HepG2 (cell line): ENCODE results near the gene DYNC1LI1. TPM values are rescaled to one million over a fixed set of nuclear protein-coding genes. Genes with fewer than 3 reads are reported as not detected.

Experiments used
- ATAC-seq: fragments of 200-7000 bp; cut with Tn5 transposase; 3 replicates; pipeline ENCODE4 v1.9.1; 2020; ENCODE audit warnings: mild to moderate bottlenecking, moderate library complexity
- BruUV-seq: library from RNA; stranded (reverse); fragments of 400-500 nt; replicated peaks from 2 replicates; lab custom pipeline; 2021; lab: Mats Ljungman, UMichigan
- CTCF ChIA-PET: fragments of 300-600 bp; formaldehyde crosslinking; extraction: SDS; loops from one replicate; lab custom pipeline; 2021; ENCODE audit warnings: low total read pairs, inconsistent platforms, low intra/inter-chr PET ratio; lab: Yijun Ruan, JAX
- POLR2A ChIA-PET: fragments of 350-600 bp; sonication (Branson Sonifier 250); formaldehyde crosslinking; loops from one replicate; lab custom pipeline; 2020; ENCODE audit warnings: antibody characterized with exemption, inconsistent platforms; lab: Yijun Ruan, JAX
- DNase-seq: peaks from one replicate; pipeline ENCODE4 v3.0.0-alpha.2; 2015; ENCODE audit warnings: low spot score
- FAIRE-seq: peaks from 3 replicates; lab custom pipeline; 2011; peaks lifted over from hg19 to GRCh38; lab: Jason Lieb, UNC
- H2AFZ ChIP-seq: one replicate; pipeline ENCODE4 v1.6.1; 2011; ENCODE audit warnings: low read length, inconsistent platforms
- H3K27ac ChIP-seq: fragments of 300-600 bp; 3 replicates; pipeline ENCODE4 v1.8.0; 2011; ENCODE audit warnings: mixed run types, mild to moderate bottlenecking, mixed read lengths, low read length, inconsistent platforms; ENCODE audit not compliant: insufficient read depth; ENCODE audit errors: extremely low read length
- H3K27me3 ChIP-seq, 2 experiments: fragments of 200-600 bp in 1 of 2; 2 replicates in 1 of 2; 3 replicates in 1 of 2; pipeline versions ENCODE4 v1.6.0 to v1.8.0; 2011; ENCODE audit warnings: low read length in 2 of 2, mild to moderate bottlenecking in 2 of 2, moderate library complexity in 2 of 2, inconsistent platforms in 1 of 2; ENCODE audit not compliant: insufficient read depth in 2 of 2, control insufficient read depth in 1 of 2
- H3K36me3 ChIP-seq, 2 experiments: fragments of 200-600 bp in 1 of 2; replicated peaks in 1 of 2; 2 replicates in 1 of 2; 3 replicates in 1 of 2; pipeline versions ENCODE4 v1.5.1 to v1.8.0; 2011; ENCODE audit warnings: low read length in 2 of 2, inconsistent platforms in 1 of 2; ENCODE audit not compliant: insufficient read depth in 2 of 2, control insufficient read depth in 1 of 2
- H3K4me1 ChIP-seq: 2 replicates; pipeline ENCODE4 v1.5.1; 2012; ENCODE audit warnings: low read length, inconsistent platforms; ENCODE audit not compliant: insufficient read depth
- H3K4me2 ChIP-seq: 2 replicates; pipeline ENCODE4 v1.6.0; 2011; ENCODE audit warnings: low read depth, low read length, inconsistent platforms
- H3K4me3 ChIP-seq, 3 experiments: fragments of 200-600 bp in 1 of 3; sonication (generic), shearing (Covaris generic) in 1 of 3; replicated peaks in 1 of 3; 2 replicates each; pipeline ENCODE4 v1.5.1; 2011 to 2016; ENCODE audit warnings: low read length in 3 of 3, inconsistent platforms in 2 of 3, low read depth in 2 of 3, mild to moderate bottlenecking in 2 of 3, control low read depth in 1 of 3, mixed read lengths in 1 of 3; ENCODE audit not compliant: insufficient read depth in 1 of 3
- H3K79me2 ChIP-seq: one replicate; pipeline ENCODE4 v1.6.1; 2011; ENCODE audit warnings: low read length, inconsistent platforms; ENCODE audit not compliant: insufficient read depth
- H3K9ac ChIP-seq: 2 replicates; pipeline ENCODE4 v1.6.0; 2011; ENCODE audit warnings: mild to moderate bottlenecking, low read depth, low read length, inconsistent platforms; ENCODE audit not compliant: insufficient read depth
- H3K9me3 ChIP-seq: 2 replicates; pipeline ENCODE4 v1.5.1; 2012; ENCODE audit warnings: mild to moderate bottlenecking, low read length
- H4K20me1 ChIP-seq: 2 replicates; pipeline ENCODE4 v1.6.0; 2011; ENCODE audit warnings: inconsistent platforms, mild to moderate bottlenecking, low read length, moderate library complexity; ENCODE audit not compliant: insufficient read depth
- CEBPB ChIP-seq: IDR thresholded peaks from 2 replicates; pipeline ENCODE4 v1.6.1; 2011; ENCODE audit warnings: low read depth, low read length, improper control_type of control experiment, borderline replicate concordance
- FOXP1 ChIP-seq, 2 experiments: fragments of 450-650 bp in 1 of 2; IDR thresholded peaks; 2 replicates each; pipeline ENCODE4 v1.6.1; 2017 to 2018; ENCODE audit warnings: antibody characterized with exemption in 1 of 2
- HOXD1 ChIP-seq: sonication (generic); formaldehyde crosslinking; IDR thresholded peaks from 2 replicates; pipeline ENCODE4 v1.5.0; 2020; ENCODE audit warnings: missing genetic modification reagents
- KLF6 ChIP-seq: IDR thresholded peaks from 2 replicates; pipeline ENCODE4 v1.8.0; 2016; ENCODE audit warnings: missing biosample characterization, missing genetic modification reagents
- MBD4 ChIP-seq: IDR thresholded peaks from 2 replicates; pipeline ENCODE4 v1.6.1; 2012; ENCODE audit warnings: low read length, inconsistent platforms, borderline replicate concordance
- MTA1 ChIP-seq: sonication (generic); formaldehyde crosslinking; IDR thresholded peaks from 2 replicates; pipeline ENCODE4 v1.4.0; 2020; ENCODE audit warnings: missing genetic modification reagents, mild to moderate bottlenecking, borderline replicate concordance
- RCOR2 ChIP-seq: IDR thresholded peaks from 2 replicates; pipeline ENCODE4 v1.6.1; 2016; ENCODE audit warnings: missing biosample characterization, missing genetic modification reagents
- SNAI1 ChIP-seq: sonication (generic); formaldehyde crosslinking; IDR thresholded peaks from 2 replicates; pipeline ENCODE4 v1.5.0; 2020; ENCODE audit warnings: mild to moderate bottlenecking, missing genetic modification reagents, borderline replicate concordance
- SNRNP70 ChIP-seq: fragments of 200-400 bp; formaldehyde crosslinking; IDR thresholded peaks from 2 replicates; pipeline ENCODE4 v1.6.1; 2017; ENCODE audit warnings: mild to moderate bottlenecking, low read depth, low read length, moderate library complexity
- SRSF4 ChIP-seq: fragments of 200-400 bp; formaldehyde crosslinking; IDR thresholded peaks from one replicate; pipeline ENCODE4 v1.6.1; 2018; ENCODE audit warnings: mild to moderate bottlenecking, low read depth, low read length, moderate library complexity; ENCODE audit not compliant: poor library complexity, severe bottlenecking
- ZBTB3 ChIP-seq: sonication (generic); formaldehyde crosslinking; IDR thresholded peaks from 2 replicates; pipeline ENCODE4 v1.4.0; 2020; ENCODE audit warnings: low read depth, mild to moderate bottlenecking, moderate library complexity, missing genetic modification reagents, borderline replicate concordance
- ZEB1 ChIP-seq: IDR thresholded peaks from 2 replicates; pipeline ENCODE4 v1.6.1; 2012; ENCODE audit warnings: mild to moderate bottlenecking, low read depth, inconsistent platforms; ENCODE audit not compliant: insufficient replicate concordance
- ZFP41 ChIP-seq: sonication (generic); formaldehyde crosslinking; IDR thresholded peaks from 2 replicates; pipeline ENCODE4 v1.4.0; 2020; ENCODE audit warnings: mild to moderate bottlenecking, missing genetic modification reagents, borderline replicate concordance
- ZNF225 ChIP-seq: sonication (generic); formaldehyde crosslinking; IDR thresholded peaks from 2 replicates; pipeline ENCODE4 v1.4.0; 2020; ENCODE audit warnings: mild to moderate bottlenecking, missing genetic modification reagents
- ZNF639 ChIP-seq: conservative IDR thresholded peaks from 2 replicates; pipeline ENCODE4 v1.6.1; 2018; ENCODE audit warnings: missing genetic modification reagents
- ZNF747 ChIP-seq: sonication (generic); formaldehyde crosslinking; IDR thresholded peaks from 2 replicates; pipeline ENCODE4 v1.8.1; 2023; ENCODE audit warnings: missing genetic modification reagents, mild to moderate bottlenecking, borderline replicate concordance
- ZSCAN12 ChIP-seq: sonication (generic); formaldehyde crosslinking; IDR thresholded peaks from 2 replicates; pipeline ENCODE4 v1.9.0; 2021; ENCODE audit warnings: mild to moderate bottlenecking, missing genetic modification reagents
- WGBS: methylation state at CpG from one replicate; pipeline ENCODE4 v1.1.6; 2017; ENCODE audit warnings: low lambda C conversion rate; 5-methylcytosine and 5-hydroxymethylcytosine counted together
- in situ Hi-C: cut with HindIII; loops from 2 replicates; pipeline ENCODE4 v1.10.0; 2017; ENCODE audit warnings: low pct_unique_long_range_greater_than_20kb; ENCODE audit not compliant: extremely low pct_ligation_motif_present
- intact Hi-C: fragments of 100-400 bp; cut with micrococcal nuclease; formaldehyde crosslinking; loops from one replicate; pipeline ENCODE4 v1.10.0; 2022; ENCODE audit not compliant: unreplicated experiment
- polyA plus RNA-seq, 8 experiments: library from polyadenylated mRNA; depleted of rRNA in 3 of 8; stranded (reverse) in 7 of 8; unstranded in 1 of 8; fragments of >200 nt; fragmentation: Illumina TruSeq in 4 of 8; extraction: Trizol in 4 of 8; gene quantifications; 2 replicates each; pipeline versions ENCODE4 v1.2.1 to v1.2.3, GENCODE V29; 2011 to 2016; ENCODE audit warnings: low read depth in 4 of 8, missing spikeins in 1 of 8, mixed read lengths in 1 of 8; ENCODE audit not compliant: insufficient read depth in 1 of 8
- total RNA-seq, 5 experiments: library from RNA; depleted of rRNA; stranded (reverse); fragments of >200 nt; fragmentation: Illumina TruSeq; extraction: Trizol; gene quantifications; 2 replicates each; pipeline ENCODE4 v1.2.3, GENCODE V29; 2016; ENCODE audit warnings: low read depth in 1 of 5
- TF ChIP-seq, protein P1 (sequence below): IDR thresholded peaks from 2 replicates; pipeline ENCODE4 v1.6.1; 2018; ENCODE audit warnings: missing genetic modification reagents, mild to moderate bottlenecking, missing compliant biosample characterization
- TF ChIP-seq, protein P2 (sequence below): sonication (generic); formaldehyde crosslinking; IDR thresholded peaks from 2 replicates; pipeline ENCODE4 v1.5.0; 2020; ENCODE audit warnings: missing genetic modification reagents

DYNC1LI1 gene
- total and polyA plus RNA-seq, 2 of the 13 experiments (the other 11 are each of a cell fraction or from before 2014, with no cell fraction given) = 13.4 to 37.1 TPM

GRCh38 chr3:32569540-32570420 lies 878 bp downstream of the DYNC1LI1 start:
- WGBS = 5% methylated on average over 18 of the region's 40 CpGs
- peak; percentile 85 for ATAC-seq
- DNase-seq = peak; percentile 57
- Histone ChIP-seq H3K9ac (peak overlapping the region; percentile 98), H3K27ac (peak overlapping the region; percentile 97), H3K9me3 (no peaks in the 10 kb centered on the region), H4K20me1 (peaks cover 11% of the 10 kb centered on the region; the same call in 1 of the 2 replicates), H3K4me1 (peaks cover 49% of the 10 kb centered on the region), H3K79me2 (peaks cover 44% of the 10 kb centered on the region), H2AFZ (no peak overlapping the region), H3K4me3 (peak overlapping the region; percentile 90 to 99 (median 97)), H3K4me2 (peak overlapping the region; percentile 79), H3K27me3 (no peaks in the 10 kb centered on the region), H3K36me3 (peaks cover 4% of the 10 kb centered on the region in 2 experiments; a peak in 3 of 5 replicates)
- ChIA-PET CTCF (no interaction called here), POLR2A (interaction anchor here (1.0 to 1.4 kb wide), 5 partner anchors 10 to 115 kb away, joined by 3 to 7 read pairs (median 4); partner anchors contain the start of gene CNOT10)
- in situ Hi-C loops = no loop called here
- BruUV-seq = TSS peak; percentile 56
- intact Hi-C loops = loop anchor here (1.0 to 10.0 kb wide), 5 partner anchors 9 to 1075 kb away; partner anchors contain the start of gene CNOT10
- peak; percentile 79 for FAIRE-seq
- no peak for TF ChIP-seq ZNF747 (CRISPR knock-in tag)
- no peak for TF ChIP-seq SNAI1 (CRISPR knock-in tag)
- no peak for TF ChIP-seq ZEB1
- TF ChIP-seq MBD4 = no peak
- TF ChIP-seq ZSCAN12 = no peak
- TF ChIP-seq SNRNP70 = no peak
- TF ChIP-seq CEBPB = no peak
- 0 out of 2 replicates have a peak, but pooled peaks have one; percentile 6 for TF ChIP-seq KLF6 (CRISPR knock-in tag)
- no peak for TF ChIP-seq ZNF639 (CRISPR knock-in tag)
- 0 out of 2 replicates have a peak, but pooled peaks have one; percentile 17 for TF ChIP-seq HOXD1 (CRISPR knock-in tag)
- no peak for TF ChIP-seq ZFP41 (CRISPR knock-in tag)
- TF ChIP-seq ZNF225 (CRISPR knock-in tag) = no peak
- TF ChIP-seq, protein P1, sequence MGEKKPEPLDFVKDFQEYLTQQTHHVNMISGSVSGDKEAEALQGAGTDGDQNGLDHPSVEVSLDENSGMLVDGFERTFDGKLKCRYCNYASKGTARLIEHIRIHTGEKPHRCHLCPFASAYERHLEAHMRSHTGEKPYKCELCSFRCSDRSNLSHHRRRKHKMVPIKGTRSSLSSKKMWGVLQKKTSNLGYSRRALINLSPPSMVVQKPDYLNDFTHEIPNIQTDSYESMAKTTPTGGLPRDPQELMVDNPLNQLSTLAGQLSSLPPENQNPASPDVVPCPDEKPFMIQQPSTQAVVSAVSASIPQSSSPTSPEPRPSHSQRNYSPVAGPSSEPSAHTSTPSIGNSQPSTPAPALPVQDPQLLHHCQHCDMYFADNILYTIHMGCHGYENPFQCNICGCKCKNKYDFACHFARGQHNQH (CRISPR knock-in tag) = no peak
- no peak for TF ChIP-seq FOXP1 (IDR thresholded peaks at IDR 0.05)
- no peak for TF ChIP-seq FOXP1 (CRISPR knock-in tag; IDR thresholded peaks at IDR 0.05)
- TF ChIP-seq ZBTB3 (CRISPR knock-in tag) = no peak
- TF ChIP-seq RCOR2 = no peak
- TF ChIP-seq, protein P2, sequence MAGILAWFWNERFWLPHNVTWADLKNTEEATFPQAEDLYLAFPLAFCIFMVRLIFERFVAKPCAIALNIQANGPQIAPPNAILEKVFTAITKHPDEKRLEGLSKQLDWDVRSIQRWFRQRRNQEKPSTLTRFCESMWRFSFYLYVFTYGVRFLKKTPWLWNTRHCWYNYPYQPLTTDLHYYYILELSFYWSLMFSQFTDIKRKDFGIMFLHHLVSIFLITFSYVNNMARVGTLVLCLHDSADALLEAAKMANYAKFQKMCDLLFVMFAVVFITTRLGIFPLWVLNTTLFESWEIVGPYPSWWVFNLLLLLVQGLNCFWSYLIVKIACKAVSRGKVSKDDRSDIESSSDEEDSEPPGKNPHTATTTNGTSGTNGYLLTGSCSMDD (CRISPR knock-in tag) = no peak
- no peak for TF ChIP-seq SRSF4
- no peak for TF ChIP-seq MTA1 (CRISPR knock-in tag)
